H1 (cell line): Measurements from ENCODE around the gene AATK. TPM values are rescaled to one million over a fixed set of nuclear protein-coding genes. Genes with fewer than 3 reads are reported as not detected.

ENCODE experiments used
- CTCF ChIA-PET: fragments of 300-600 bp; sonication (Branson Sonifier 250); formaldehyde crosslinking; loops from one replicate; lab custom pipeline; 2021; ENCODE audit not compliant: partially characterized antibody; lab: Charles Lee
- POLR2A ChIA-PET: fragments of 300-600 bp; sonication (Branson Sonifier 250); formaldehyde crosslinking; loops from one replicate; lab custom pipeline; 2021; ENCODE audit warnings: inconsistent platforms; ENCODE audit not compliant: partially characterized antibody; lab: Charles Lee
- DNase-seq, 2 experiments: peaks; one replicate each; pipeline versions ENCODE4 v3.0.0 to v3.0.0-alpha.2; 2010 to 2022; ENCODE audit warnings: low spot score in 2 of 2, low read depth in 1 of 2, mixed read lengths in 1 of 2
- FAIRE-seq: peaks from 2 replicates; lab custom pipeline; 2011; peaks lifted over from hg19 to GRCh38; lab: Jason Lieb, UNC
- H2AFZ ChIP-seq: 2 replicates; pipeline ENCODE4 v1.8.1; 2012; ENCODE audit warnings: low read length, inconsistent platforms
- H2AK5ac ChIP-seq: 2 replicates; pipeline ENCODE4 v1.6.1; 2013; ENCODE audit warnings: low read depth, low read length
- H2BK120ac ChIP-seq: replicated peaks from 2 replicates; pipeline ENCODE3; 2013; ENCODE audit warnings: low read depth, low read length, inconsistent platforms
- H2BK12ac ChIP-seq: 2 replicates; pipeline ENCODE4 v1.6.1; 2013; ENCODE audit warnings: low read depth, low read length
- H2BK15ac ChIP-seq: 2 replicates; pipeline ENCODE4 v1.6.1; 2013; ENCODE audit warnings: low read length
- H2BK20ac ChIP-seq: 2 replicates; pipeline ENCODE4 v1.6.1; 2013; ENCODE audit warnings: low read length
- H2BK5ac ChIP-seq: 2 replicates; pipeline ENCODE4 v1.6.1; 2013; ENCODE audit warnings: low read depth, low read length
- H3K14ac ChIP-seq: 2 replicates; pipeline ENCODE4 v1.6.1; 2013; ENCODE audit warnings: inconsistent platforms; ENCODE audit not compliant: insufficient read length
- H3K18ac ChIP-seq: 2 replicates; pipeline ENCODE4 v1.6.1; 2013; ENCODE audit warnings: low read length; ENCODE audit errors: extremely low read depth
- H3K23ac ChIP-seq: 2 replicates; pipeline ENCODE4 v1.6.1; 2013; ENCODE audit warnings: inconsistent platforms; ENCODE audit not compliant: insufficient read length
- H3K23me2 ChIP-seq: 2 replicates; pipeline ENCODE4 v1.6.1; 2013; ENCODE audit warnings: low read depth, low read length
- H3K27ac ChIP-seq: 2 replicates; pipeline ENCODE4 v1.6.1; 2011; ENCODE audit warnings: low read depth, low read length, inconsistent platforms
- H3K27me3 ChIP-seq, 4 experiments: replicated peaks in 1 of 4; 1 replicate in 1 of 4; 2 replicates in 3 of 4; pipeline versions ENCODE4 v1.6.1 to v1.8.1; 2011 to 2013; ENCODE audit warnings: low read length in 3 of 4, mild to moderate bottlenecking in 3 of 4, inconsistent platforms in 2 of 4, mixed read lengths in 2 of 4, moderate library complexity in 1 of 4; ENCODE audit not compliant: control insufficient read depth in 3 of 4, insufficient read depth in 3 of 4; ENCODE audit errors: extremely low read depth in 1 of 4
- H3K36me3 ChIP-seq, 4 experiments: 2 replicates each; pipeline versions ENCODE4 v1.6.1 to v1.8.1; 2011 to 2013; ENCODE audit warnings: mild to moderate bottlenecking in 4 of 4, low read length in 3 of 4, moderate library complexity in 2 of 4, control low read depth in 1 of 4, inconsistent platforms in 1 of 4; ENCODE audit not compliant: insufficient read depth in 4 of 4, control insufficient read depth in 2 of 4
- H3K4ac ChIP-seq: replicated peaks from 2 replicates; pipeline ENCODE3; 2013; ENCODE audit warnings: low read length, low read depth, mixed read lengths, inconsistent platforms; ENCODE audit not compliant: insufficient read length
- H3K4me1 ChIP-seq, 4 experiments: replicated peaks in 1 of 4; 1 replicate in 1 of 4; 2 replicates in 3 of 4; pipeline versions ENCODE4 v1.6.1 to v1.8.1; 2011 to 2013; ENCODE audit warnings: low read length in 3 of 4, inconsistent platforms in 2 of 4, mixed read lengths in 1 of 4; ENCODE audit not compliant: insufficient read depth in 4 of 4, control insufficient read depth in 3 of 4
- H3K4me2 ChIP-seq, 2 experiments: 2 replicates each; pipeline versions ENCODE4 v1.6.1 to v1.8.1; 2011 to 2013; ENCODE audit warnings: low read depth in 2 of 2, low read length in 2 of 2, control low read depth in 1 of 2, inconsistent platforms in 1 of 2, mild to moderate bottlenecking in 1 of 2; ENCODE audit not compliant: insufficient read depth in 1 of 2
- H3K4me3 ChIP-seq, 4 experiments: fragments of 200-600, 300-600 bp in 1 of 4; sonication (generic), shearing (Covaris generic), sonication (Bioruptor Twin) in 1 of 4; 2 replicates each; pipeline versions ENCODE4 v1.5.1 to v1.8.1; 2011 to 2016; ENCODE audit warnings: low read length in 4 of 4, low read depth in 3 of 4, control low read depth in 2 of 4, inconsistent platforms in 2 of 4, mild to moderate bottlenecking in 2 of 4, mixed read lengths in 1 of 4, moderate library complexity in 1 of 4; ENCODE audit not compliant: insufficient read depth in 2 of 4; ENCODE audit errors: extremely low read depth in 1 of 4
- H3K56ac ChIP-seq: replicated peaks from 2 replicates; pipeline ENCODE3; 2013; ENCODE audit warnings: low read depth, mild to moderate bottlenecking, mixed read lengths, low read length, inconsistent platforms; ENCODE audit not compliant: insufficient read length
- H3K79me1 ChIP-seq: 2 replicates; pipeline ENCODE4 v1.6.1; 2013; ENCODE audit warnings: low read depth, low read length, control low read depth
- H3K79me2 ChIP-seq, 2 experiments: 2 replicates each; pipeline versions ENCODE4 v1.6.1 to v1.8.1; 2012 to 2013; ENCODE audit warnings: low read length in 2 of 2, mild to moderate bottlenecking in 2 of 2, inconsistent platforms in 1 of 2; ENCODE audit not compliant: insufficient read depth in 2 of 2, control insufficient read depth in 1 of 2
- H3K9ac ChIP-seq, 4 experiments: replicated peaks in 1 of 4; 1 replicate in 1 of 4; 2 replicates in 3 of 4; pipeline versions ENCODE4 v1.6.1 to v1.8.1; 2011 to 2013; ENCODE audit warnings: low read depth in 3 of 4, low read length in 3 of 4, control low read depth in 2 of 4, mild to moderate bottlenecking in 2 of 4, moderate library complexity in 2 of 4, inconsistent platforms in 1 of 4; ENCODE audit errors: extremely low read depth in 1 of 4
- H3K9me3 ChIP-seq, 2 experiments: 2 replicates each; pipeline versions ENCODE4 v1.6.1 to v1.8.1; 2012 to 2013; ENCODE audit warnings: mild to moderate bottlenecking in 2 of 2, moderate library complexity in 2 of 2, control low read depth in 1 of 2, inconsistent platforms in 1 of 2, low read depth in 1 of 2, low read length in 1 of 2, mixed read lengths in 1 of 2; ENCODE audit not compliant: insufficient read depth in 2 of 2
- H4K20me1 ChIP-seq, 2 experiments: replicated peaks in 1 of 2; 2 replicates each; pipeline versions ENCODE3 to v1.8.1; 2011 to 2013; ENCODE audit warnings: inconsistent platforms in 2 of 2, low read length in 2 of 2, mild to moderate bottlenecking in 1 of 2; ENCODE audit not compliant: insufficient read depth in 2 of 2, control insufficient read depth in 1 of 2
- H4K5ac ChIP-seq: 2 replicates; pipeline ENCODE4 v1.6.1; 2013; ENCODE audit warnings: low read length, low read depth, mixed read lengths, inconsistent platforms; ENCODE audit not compliant: insufficient read length
- H4K8ac ChIP-seq: 2 replicates; pipeline ENCODE4 v1.8.0; 2013; ENCODE audit warnings: mild to moderate bottlenecking, moderate library complexity, low read length, inconsistent platforms; ENCODE audit not compliant: insufficient read depth; ENCODE audit errors: extremely low read depth
- H4K91ac ChIP-seq: replicated peaks from 2 replicates; pipeline ENCODE3; 2013; ENCODE audit warnings: low read length, mixed read lengths, inconsistent platforms; ENCODE audit not compliant: insufficient read length
- BCL11A ChIP-seq, 2 experiments: IDR thresholded peaks; one replicate each; pipeline ENCODE4 v1.6.1; 2011; ENCODE audit warnings: low read depth in 2 of 2, low read length in 2 of 2, mild to moderate bottlenecking in 2 of 2
- CREB1 ChIP-seq: IDR thresholded peaks from 2 replicates; pipeline ENCODE4 v1.6.1; 2012; ENCODE audit warnings: inconsistent platforms
- KDM4A ChIP-seq: IDR thresholded peaks from one replicate; pipeline ENCODE4 v1.7.1; 2012; ENCODE audit warnings: low read depth, mild to moderate bottlenecking, moderate library complexity, low read length, inconsistent platforms; ENCODE audit not compliant: severe bottlenecking
- NRF1 ChIP-seq: IDR thresholded peaks from 2 replicates; pipeline ENCODE4 v1.6.1; 2011; ENCODE audit warnings: mild to moderate bottlenecking, low read depth, low read length, improper control_type of control experiment
- RFX5 ChIP-seq: IDR thresholded peaks from 2 replicates; pipeline ENCODE4 v1.6.1; 2011; ENCODE audit warnings: low read depth, low read length, improper control_type of control experiment, borderline replicate concordance
- YY1 ChIP-seq: IDR thresholded peaks from 2 replicates; pipeline ENCODE4 v1.6.1; 2011; ENCODE audit warnings: low read depth, mild to moderate bottlenecking, low read length
- WGBS, 2 experiments: shearing (Covaris generic) in 1 of 2; methylation state at CpG; one replicate each; pipeline versions ENCODE4 v1.1.6 to v1.1.7; 2013 to 2015; ENCODE audit warnings: low lambda C conversion rate in 2 of 2, mixed read lengths in 2 of 2, inconsistent platforms in 1 of 2, low coverage in 1 of 2, missing lambda C conversion rate in 1 of 2; ENCODE audit not compliant: insufficient replicate concordance in 2 of 2, insufficient coverage in 1 of 2, insufficient read length in 1 of 2; ENCODE audit errors: extremely low coverage in 1 of 2, missing lambda C conversion rate in 1 of 2; 5-methylcytosine and 5-hydroxymethylcytosine counted together
- long read RNA-seq, 2 experiments: library from RNA in 1 of 2; library from capped mRNA in 1 of 2; stranded (forward); transcript quantifications; one replicate each; pipeline ENCODE4 v2.0.0, GENCODE V29; 2021; ENCODE audit warnings: inconsistent platforms in 1 of 2
- polyA minus RNA-seq, 3 experiments: library from RNA; depleted of rRNA, polyadenylated mRNA; stranded (reverse); fragments of >200 nt; gene quantifications; 1 replicate in 2 of 3; 2 replicates in 1 of 3; pipeline ENCODE4 v1.2.3, GENCODE V29; 2011
- polyA plus RNA-seq, 7 experiments: library from polyadenylated mRNA; depleted of rRNA in 3 of 7; stranded (reverse) in 5 of 7; unstranded in 2 of 7; fragments of >200 nt in 5 of 7; fragments of 200-250 nt in 2 of 7; gene quantifications; 1 replicate in 5 of 7; 2 replicates in 1 of 7; 4 replicates in 1 of 7; pipeline versions ENCODE4 v1.2.1 to v1.2.3, GENCODE V29; 2011 to 2013; ENCODE audit warnings: missing spikeins in 2 of 7, mixed read lengths in 2 of 7
- total RNA-seq: library from RNA; stranded (reverse); fragmentation: NEBNext Ultra II Directional; extraction: Animal tissue kit (Norgen Biotek cat#: 25700); gene quantifications from 2 replicates; pipeline ENCODE4 v1.2.1, GENCODE V29; 2021

Gene AATK, protein sequence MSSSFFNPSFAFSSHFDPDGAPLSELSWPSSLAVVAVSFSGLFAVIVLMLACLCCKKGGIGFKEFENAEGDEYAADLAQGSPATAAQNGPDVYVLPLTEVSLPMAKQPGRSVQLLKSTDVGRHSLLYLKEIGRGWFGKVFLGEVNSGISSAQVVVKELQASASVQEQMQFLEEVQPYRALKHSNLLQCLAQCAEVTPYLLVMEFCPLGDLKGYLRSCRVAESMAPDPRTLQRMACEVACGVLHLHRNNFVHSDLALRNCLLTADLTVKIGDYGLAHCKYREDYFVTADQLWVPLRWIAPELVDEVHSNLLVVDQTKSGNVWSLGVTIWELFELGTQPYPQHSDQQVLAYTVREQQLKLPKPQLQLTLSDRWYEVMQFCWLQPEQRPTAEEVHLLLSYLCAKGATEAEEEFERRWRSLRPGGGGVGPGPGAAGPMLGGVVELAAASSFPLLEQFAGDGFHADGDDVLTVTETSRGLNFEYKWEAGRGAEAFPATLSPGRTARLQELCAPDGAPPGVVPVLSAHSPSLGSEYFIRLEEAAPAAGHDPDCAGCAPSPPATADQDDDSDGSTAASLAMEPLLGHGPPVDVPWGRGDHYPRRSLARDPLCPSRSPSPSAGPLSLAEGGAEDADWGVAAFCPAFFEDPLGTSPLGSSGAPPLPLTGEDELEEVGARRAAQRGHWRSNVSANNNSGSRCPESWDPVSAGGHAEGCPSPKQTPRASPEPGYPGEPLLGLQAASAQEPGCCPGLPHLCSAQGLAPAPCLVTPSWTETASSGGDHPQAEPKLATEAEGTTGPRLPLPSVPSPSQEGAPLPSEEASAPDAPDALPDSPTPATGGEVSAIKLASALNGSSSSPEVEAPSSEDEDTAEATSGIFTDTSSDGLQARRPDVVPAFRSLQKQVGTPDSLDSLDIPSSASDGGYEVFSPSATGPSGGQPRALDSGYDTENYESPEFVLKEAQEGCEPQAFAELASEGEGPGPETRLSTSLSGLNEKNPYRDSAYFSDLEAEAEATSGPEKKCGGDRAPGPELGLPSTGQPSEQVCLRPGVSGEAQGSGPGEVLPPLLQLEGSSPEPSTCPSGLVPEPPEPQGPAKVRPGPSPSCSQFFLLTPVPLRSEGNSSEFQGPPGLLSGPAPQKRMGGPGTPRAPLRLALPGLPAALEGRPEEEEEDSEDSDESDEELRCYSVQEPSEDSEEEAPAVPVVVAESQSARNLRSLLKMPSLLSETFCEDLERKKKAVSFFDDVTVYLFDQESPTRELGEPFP (N-terminal part only)
- 3.2 and 3.5 TPM in 2 replicates for total RNA-seq
- polyA plus RNA-seq (2011; rRNA removed) = 1.7 and 3.6 TPM in 2 replicates
- polyA plus RNA-seq (2011; cell fraction: cytosol; rRNA removed) = 2.2 TPM
- 7.4 TPM for polyA plus RNA-seq (2011; cell fraction: nucleus; rRNA removed)
- polyA plus RNA-seq (2012, experiment 1 of 2) = 2.2 to 3.3 TPM (median 2.6 TPM) in 4 replicates
- polyA plus RNA-seq (2012, experiment 2 of 2) = 1.1 TPM
- 1.9 TPM for polyA plus RNA-seq (2013, experiment 1 of 2)
- polyA plus RNA-seq (2013, experiment 2 of 2) = 1.8 TPM
- polyA minus RNA-seq (2011; rRNA and poly(A)+ RNA removed) = 1.4 and 2.8 TPM in 2 replicates
- 5.8 TPM for polyA minus RNA-seq (2011; cell fraction: cytosol; rRNA and poly(A)+ RNA removed)
- 4.8 TPM for polyA minus RNA-seq (2011; cell fraction: nucleus; rRNA and poly(A)+ RNA removed)
- long read RNA-seq, experiment 1 = 0 reads
- long read RNA-seq, experiment 2 = 0 reads

DNA sequence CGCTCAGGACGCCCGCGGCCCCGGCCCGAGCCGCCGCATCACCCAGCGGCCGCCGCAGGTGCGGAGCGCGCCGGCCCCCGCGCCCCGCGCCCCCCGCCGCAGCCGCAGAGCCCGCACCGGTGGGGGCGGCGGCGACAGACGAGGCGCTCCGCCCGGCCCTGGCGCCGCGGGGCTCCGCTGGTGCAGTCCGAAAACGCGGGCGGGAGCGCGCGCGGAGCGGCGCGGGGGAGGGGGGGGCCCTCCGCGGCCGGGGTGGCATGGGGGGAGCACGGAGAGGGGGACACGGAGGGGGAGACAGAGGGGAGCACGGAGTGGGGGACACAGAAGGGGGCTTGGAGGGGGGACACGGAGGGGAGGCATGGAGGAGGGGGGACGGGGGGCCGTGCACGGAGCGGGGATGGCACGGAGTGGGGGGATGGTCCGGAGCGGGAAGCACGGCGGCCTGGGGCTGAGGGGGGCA, at the start of gene AATK:
Gene AATK, minus strand, starts transcription at position 189 of the 460 bp plus-strand sequence. CDS start 229 bp downstream, outside the sequence.
- peak within 1 kb of the TSS; percentile 63 to 75; a peak in 3 of 4 replicates for H3K4me2 ChIP-seq
- no CpG with 5 or more reads among the region's 62 CpGs for WGBS, 2 experiments
- H2BK15ac ChIP-seq = peak within 1 kb of the TSS; percentile 46; the same call in 1 of the 2 replicates
- peak within 1 kb of the TSS in 1 of 4 experiments; percentile 29; a peak in 1 of 7 replicates for H3K9ac ChIP-seq
- H3K27ac ChIP-seq = no peak within 1 kb of the TSS
- H2BK20ac ChIP-seq = no peak within 1 kb of the TSS
- no peak within 1 kb of the TSS; the same call in 1 of the 2 replicates for H3K18ac ChIP-seq
- H2AK5ac ChIP-seq = no peak within 1 kb of the TSS
- peak within 1 kb of the TSS; percentile 24; the same call in 1 of the 2 replicates for H2BK5ac ChIP-seq
- no peak within 1 kb of the TSS for H4K5ac ChIP-seq
- H3K23me2 ChIP-seq = peaks cover 11% of the 10 kb centered on the region
- peak within 1 kb of the TSS; percentile 40 to 55 (median 46) for H3K4me3 ChIP-seq
- peaks cover 0 to 9% of the 10 kb centered on the region in 2 experiments for H4K20me1 ChIP-seq
- ChIA-PET CTCF (interaction anchor here (1.3 kb wide), 1 partner anchor 35 kb away, joined by 4 read pairs; no protein-coding TSS in a partner anchor), POLR2A (no interaction called here)
- no peak within 1 kb of the TSS for H2BK120ac ChIP-seq
- DNase-seq (no peak), FAIRE-seq (no peak)
- H4K8ac ChIP-seq = peak within 1 kb of the TSS; percentile 85
- H3K4me1 ChIP-seq = peaks cover 0 to 12% (median 3%) of the 10 kb centered on the region in 4 experiments; a peak in 4 of 7 replicates
- peaks cover 0 to 7% (median 4%) of the 10 kb centered on the region in 4 experiments; a peak in 5 of 7 replicates for H3K27me3 ChIP-seq
- no peak within 1 kb of the TSS for H3K23ac ChIP-seq
- H3K56ac ChIP-seq = no peak within 1 kb of the TSS
- H2AFZ ChIP-seq = no peak within 1 kb of the TSS
- H3K79me2 ChIP-seq = peaks cover 0 to 4% of the 10 kb centered on the region in 2 experiments; a peak in 2 of 4 replicates
- peak within 1 kb of the TSS; percentile 40 for H4K91ac ChIP-seq
- peak within 1 kb of the TSS; percentile 78 for H3K4ac ChIP-seq
- no peaks in the 10 kb centered on the region for H3K9me3 ChIP-seq
- no peaks in the 10 kb centered on the region; a peak in 1 of 8 replicates for H3K36me3 ChIP-seq
- H3K79me1 ChIP-seq = no peaks in the 10 kb centered on the region; the same call in 1 of the 2 replicates
- H3K14ac ChIP-seq = no peak within 1 kb of the TSS
- no peak within 1 kb of the TSS for H2BK12ac ChIP-seq
- TF ChIP-seq YY1 = no peak
- no peak for TF ChIP-seq NRF1
- no peak for TF ChIP-seq RFX5
- no peak for TF ChIP-seq CREB1
- TF ChIP-seq KDM4A = no peak
- TF ChIP-seq BCL11A (IDR thresholded peaks at IDR 0.05; ENCODE audit: low read depth in 2 of 2, low read length in 2 of 2) = no peak
